Panc1 (cell line): ENCODE measurements around the gene OR52M1. TPM values are rescaled to one million over a fixed set of nuclear protein-coding genes. Genes with fewer than 3 reads are reported as not detected.

Experiments used
- ATAC-seq: fragments of 200-7000 bp; cut with Tn5 transposase; 2 replicates; pipeline ENCODE4 v1.9.1; 2020; ENCODE audit warnings: mild to moderate bottlenecking, moderate library complexity
- BruUV-seq: library from RNA; stranded (reverse); fragments of 400-500 nt; replicated peaks from 2 replicates; lab custom pipeline; 2021; lab: Mats Ljungman, UMichigan
- CTCF ChIA-PET: fragments of 300-600 bp; sonication (Branson Sonifier 250); formaldehyde crosslinking; loops from one replicate; lab custom pipeline; 2022; ENCODE audit warnings: antibody characterized with exemption; lab: Charles Lee
- POLR2A ChIA-PET: fragments of 300-600 bp; sonication (Branson Sonifier 250); formaldehyde crosslinking; loops from one replicate; lab custom pipeline; 2022; ENCODE audit warnings: antibody characterized with exemption; lab: Charles Lee
- DNase-seq: peaks from one replicate; pipeline ENCODE4 v3.0.0-alpha.2; 2010; ENCODE audit warnings: low read depth, low spot score
- H3K27ac ChIP-seq: 2 replicates; pipeline ENCODE4 v1.5.1; 2011; ENCODE audit warnings: mild to moderate bottlenecking, low read length, inconsistent platforms
- H3K27me3 ChIP-seq: fragments of 200-500 bp; sonication (Bioruptor generic); 2 replicates; pipeline ENCODE4 v1.6.0; 2014; ENCODE audit warnings: low read length, inconsistent platforms; ENCODE audit not compliant: control insufficient read depth, insufficient read depth
- H3K36me3 ChIP-seq: fragments of 200-500 bp; sonication (Bioruptor generic); 2 replicates; pipeline ENCODE4 v1.5.1; 2014; ENCODE audit warnings: inconsistent platforms, mild to moderate bottlenecking, low read length, moderate library complexity; ENCODE audit not compliant: control insufficient read depth, insufficient read depth
- H3K4me1 ChIP-seq: 2 replicates; pipeline ENCODE4 v1.5.1; 2011; ENCODE audit warnings: inconsistent platforms, mild to moderate bottlenecking, low read length, moderate library complexity; ENCODE audit not compliant: control insufficient read depth, insufficient read depth
- H3K4me3 ChIP-seq, 2 experiments: 2 replicates each; pipeline ENCODE4 v1.5.1; 2011 to 2012; ENCODE audit warnings: low read depth in 2 of 2, low read length in 2 of 2, mild to moderate bottlenecking in 2 of 2, inconsistent platforms in 1 of 2, moderate library complexity in 1 of 2
- H3K9me3 ChIP-seq: fragments of 200-500 bp; sonication (Bioruptor generic); 2 replicates; pipeline ENCODE4 v1.5.1; 2014; ENCODE audit warnings: low read depth, mild to moderate bottlenecking, inconsistent platforms, low read length, moderate library complexity; ENCODE audit not compliant: control insufficient read depth, insufficient read depth
- POLR2AphosphoS5 ChIP-seq: IDR thresholded peaks from 2 replicates; pipeline ENCODE4 v1.6.1; 2012; ENCODE audit warnings: mild to moderate bottlenecking, low read depth, low read length, moderate library complexity
- REST ChIP-seq, 2 experiments: IDR thresholded peaks; 2 replicates each; pipeline ENCODE4 v1.6.1; 2011 to 2012; ENCODE audit warnings: low read depth in 2 of 2, control low read depth in 1 of 2, low read length in 1 of 2, mild to moderate bottlenecking in 1 of 2, moderate library complexity in 1 of 2; ENCODE audit not compliant: insufficient read depth in 1 of 2
- SIN3A ChIP-seq: IDR thresholded peaks from 2 replicates; pipeline ENCODE4 v1.6.1; 2012; ENCODE audit warnings: low read depth, mild to moderate bottlenecking, low read length, moderate library complexity, borderline replicate concordance; ENCODE audit not compliant: insufficient read depth
- TCF7L2 ChIP-seq: IDR thresholded peaks from 2 replicates; pipeline ENCODE4 v1.6.1; 2011; ENCODE audit warnings: mild to moderate bottlenecking, low read depth, low read length, inconsistent platforms
- in situ Hi-C: cut with HindIII; loops from 2 replicates; pipeline ENCODE4 v1.10.0; 2016; ENCODE audit warnings: low sequenced_read_pairs, low pct_unique_long_range_greater_than_20kb
- intact Hi-C: fragments of 100-400 bp; cut with micrococcal nuclease; formaldehyde crosslinking; loops from one replicate; pipeline ENCODE4 v1.10.0; 2022; ENCODE audit not compliant: unreplicated experiment
- total RNA-seq: library from RNA; stranded (reverse); gene quantifications from one replicate; pipeline ENCODE4 v1.2.1, GENCODE V29; 2021; ENCODE audit not compliant: unreplicated experiment
- TF ChIP-seq, protein P1 (sequence below): fragments of 450-650 bp; IDR thresholded peaks from 2 replicates; pipeline ENCODE4 v1.5.1; 2017; ENCODE audit warnings: mild to moderate bottlenecking

The OR52M1 gene
- total RNA-seq, 1 experiment from 2014 or later = not detected

DNA sequence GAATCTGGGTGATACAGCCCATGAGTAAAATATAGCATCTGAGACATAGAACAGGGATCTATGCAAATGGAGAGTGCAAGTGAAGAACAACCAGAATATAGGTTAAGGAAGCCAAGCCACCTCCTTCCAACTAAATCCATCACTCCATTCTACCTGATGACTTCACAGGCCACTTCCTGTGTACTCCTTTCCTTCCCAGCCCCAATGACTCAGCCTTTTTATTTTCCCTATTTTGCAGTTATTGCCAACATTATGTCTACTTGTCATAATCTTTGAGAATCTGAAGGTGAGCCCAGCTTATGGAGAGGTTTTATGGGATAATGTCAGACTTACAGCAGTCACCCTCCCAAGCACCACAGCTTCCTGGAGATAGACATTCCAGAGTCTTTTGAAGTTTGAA is 1.4 kb upstream of the OR52M1 start:
- Histone ChIP-seq H3K4me3 (no peak overlapping the region), H3K36me3 (no peaks in the 10 kb centered on the region), H3K27me3 (peaks cover 6% of the 10 kb centered on the region), H3K27ac (no peak overlapping the region), H3K9me3 (no peaks in the 10 kb centered on the region), H3K4me1 (no peaks in the 10 kb centered on the region)
- CTCF ChIA-PET = no interaction called here
- TF ChIP-seq SIN3A (no peak), TCF7L2 (no peak), POLR2AphosphoS5 (no peak)
- TF ChIP-seq, protein P1, sequence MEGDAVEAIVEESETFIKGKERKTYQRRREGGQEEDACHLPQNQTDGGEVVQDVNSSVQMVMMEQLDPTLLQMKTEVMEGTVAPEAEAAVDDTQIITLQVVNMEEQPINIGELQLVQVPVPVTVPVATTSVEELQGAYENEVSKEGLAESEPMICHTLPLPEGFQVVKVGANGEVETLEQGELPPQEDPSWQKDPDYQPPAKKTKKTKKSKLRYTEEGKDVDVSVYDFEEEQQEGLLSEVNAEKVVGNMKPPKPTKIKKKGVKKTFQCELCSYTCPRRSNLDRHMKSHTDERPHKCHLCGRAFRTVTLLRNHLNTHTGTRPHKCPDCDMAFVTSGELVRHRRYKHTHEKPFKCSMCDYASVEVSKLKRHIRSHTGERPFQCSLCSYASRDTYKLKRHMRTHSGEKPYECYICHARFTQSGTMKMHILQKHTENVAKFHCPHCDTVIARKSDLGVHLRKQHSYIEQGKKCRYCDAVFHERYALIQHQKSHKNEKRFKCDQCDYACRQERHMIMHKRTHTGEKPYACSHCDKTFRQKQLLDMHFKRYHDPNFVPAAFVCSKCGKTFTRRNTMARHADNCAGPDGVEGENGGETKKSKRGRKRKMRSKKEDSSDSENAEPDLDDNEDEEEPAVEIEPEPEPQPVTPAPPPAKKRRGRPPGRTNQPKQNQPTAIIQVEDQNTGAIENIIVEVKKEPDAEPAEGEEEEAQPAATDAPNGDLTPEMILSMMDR = no peak
- DNase-seq (no peak), ATAC-seq (no peak)
- intact Hi-C loops (no loop called here), in situ Hi-C loops (no loop called here)
- no TSS peak for BruUV-seq
- POLR2A ChIA-PET = no interaction called here

DNA sequence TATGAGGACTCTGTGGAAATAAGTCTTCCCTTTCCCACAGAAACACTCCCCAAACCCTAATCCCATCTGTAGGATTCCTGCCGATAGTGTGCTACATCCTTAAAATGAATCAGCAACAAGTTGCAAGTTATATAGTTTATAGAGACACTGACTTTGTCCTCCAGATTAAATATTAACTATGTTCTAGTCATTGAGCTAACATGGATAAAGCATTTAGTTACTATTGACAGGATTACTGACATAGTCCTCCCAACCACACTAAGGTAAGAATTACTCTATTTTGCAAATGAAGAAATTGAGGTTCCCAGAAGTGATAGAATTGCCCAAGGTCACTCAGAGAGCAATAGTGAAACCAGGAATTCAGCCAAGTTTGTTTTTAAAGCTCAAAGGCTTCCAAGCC is 1.9 kb downstream of the OR52M1 start:
- Histone ChIP-seq H3K27ac (no peak overlapping the region), H3K27me3 (peaks cover 6% of the 10 kb centered on the region), H3K4me3 (no peak overlapping the region), H3K36me3 (no peaks in the 10 kb centered on the region), H3K4me1 (no peaks in the 10 kb centered on the region), H3K9me3 (no peaks in the 10 kb centered on the region)
- no peak for DNase-seq
- BruUV-seq = no TSS peak
- intact Hi-C loops = no loop called here
- TF ChIP-seq REST (IDR thresholded peaks at IDR 0.05; ENCODE audit: insufficient read depth in 1 of 2, low read depth in 2 of 2, low read length in 1 of 2) (no peak), SIN3A (no peak), TCF7L2 (no peak), POLR2AphosphoS5 (no peak)
- TF ChIP-seq, protein P1 = no peak
- ATAC-seq = no peak
- POLR2A ChIA-PET = no interaction called here
- in situ Hi-C loops = no loop called here
- CTCF ChIA-PET = no interaction called here
